GM18498 (cell line): ENCODE measurements around the gene PUS3.

Experiments
- ATAC-seq: cut with Tn5 transposase; IDR thresholded peaks from one replicate; pipeline ENCODE4 v1.9.1; 2021; ENCODE audit warnings: mild to moderate bottlenecking, moderate library complexity; ENCODE audit not compliant: unreplicated experiment

Gene PUS3, protein sequence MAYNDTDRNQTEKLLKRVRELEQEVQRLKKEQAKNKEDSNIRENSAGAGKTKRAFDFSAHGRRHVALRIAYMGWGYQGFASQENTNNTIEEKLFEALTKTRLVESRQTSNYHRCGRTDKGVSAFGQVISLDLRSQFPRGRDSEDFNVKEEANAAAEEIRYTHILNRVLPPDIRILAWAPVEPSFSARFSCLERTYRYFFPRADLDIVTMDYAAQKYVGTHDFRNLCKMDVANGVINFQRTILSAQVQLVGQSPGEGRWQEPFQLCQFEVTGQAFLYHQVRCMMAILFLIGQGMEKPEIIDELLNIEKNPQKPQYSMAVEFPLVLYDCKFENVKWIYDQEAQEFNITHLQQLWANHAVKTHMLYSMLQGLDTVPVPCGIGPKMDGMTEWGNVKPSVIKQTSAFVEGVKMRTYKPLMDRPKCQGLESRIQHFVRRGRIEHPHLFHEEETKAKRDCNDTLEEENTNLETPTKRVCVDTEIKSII

DNA sequence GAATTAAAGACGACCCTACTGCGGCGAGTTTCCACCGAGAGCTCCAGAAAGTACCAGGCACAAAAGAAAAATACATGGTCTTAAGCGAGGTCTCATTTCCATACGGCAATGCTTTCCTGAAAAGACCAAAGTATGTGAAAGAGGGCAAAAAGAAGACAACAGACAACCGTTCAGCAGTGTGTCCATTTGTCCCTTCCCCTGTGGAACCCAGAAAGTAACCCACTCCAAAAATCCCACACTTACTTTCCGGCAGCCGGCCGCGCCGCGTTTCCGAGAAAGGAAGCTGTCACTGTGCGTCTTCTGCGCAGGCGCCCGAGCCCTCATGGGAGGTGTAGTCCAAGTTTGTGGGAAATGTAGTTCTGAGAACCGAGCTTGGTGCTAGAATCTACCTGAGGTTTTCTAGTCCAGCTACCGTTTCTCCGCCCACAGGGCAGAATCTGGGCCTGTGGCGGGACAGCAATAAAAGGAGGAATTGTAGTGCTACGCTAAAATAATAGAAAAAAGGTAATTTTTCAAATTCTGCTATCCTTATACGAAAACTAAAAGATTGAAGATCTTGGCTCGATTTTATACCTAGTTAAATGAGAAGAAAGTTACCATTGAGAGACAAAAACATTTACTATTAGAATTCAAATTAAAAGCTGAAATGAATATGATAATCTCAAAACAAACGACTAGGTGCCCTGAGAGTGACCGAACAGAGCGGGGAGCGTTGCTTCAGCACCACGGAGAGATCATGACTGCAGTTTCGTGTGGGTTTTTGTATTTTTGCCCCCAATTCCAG lies at the start of gene PUS3:
PUS3 (minus strand) TSS at position 280 of the 784 bp plus-strand sequence. CDS start 6,922 bp downstream, outside the sequence.
- ATAC-seq = peak; percentile 98

DNA sequence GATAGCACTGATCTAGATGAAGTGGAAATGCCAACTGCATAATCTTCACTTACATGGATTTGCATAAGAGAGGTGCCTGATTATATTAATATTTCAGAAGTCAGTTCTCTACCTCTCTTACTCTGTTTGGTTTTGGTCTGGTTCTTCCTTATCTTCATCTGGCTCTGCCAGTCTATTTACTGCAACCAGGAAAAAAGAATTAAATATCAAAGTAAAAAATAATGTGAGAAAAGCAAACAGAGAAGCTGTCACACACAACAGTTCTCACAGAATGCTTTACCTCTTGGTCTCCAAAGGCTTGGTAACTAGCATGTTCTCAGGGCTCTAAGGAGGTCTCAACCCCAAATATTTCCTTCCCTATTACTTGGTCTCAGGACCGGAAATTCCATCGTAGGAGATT lies 49.6 kb upstream of the PUS3 start:
- ATAC-seq = no peak

DNA sequence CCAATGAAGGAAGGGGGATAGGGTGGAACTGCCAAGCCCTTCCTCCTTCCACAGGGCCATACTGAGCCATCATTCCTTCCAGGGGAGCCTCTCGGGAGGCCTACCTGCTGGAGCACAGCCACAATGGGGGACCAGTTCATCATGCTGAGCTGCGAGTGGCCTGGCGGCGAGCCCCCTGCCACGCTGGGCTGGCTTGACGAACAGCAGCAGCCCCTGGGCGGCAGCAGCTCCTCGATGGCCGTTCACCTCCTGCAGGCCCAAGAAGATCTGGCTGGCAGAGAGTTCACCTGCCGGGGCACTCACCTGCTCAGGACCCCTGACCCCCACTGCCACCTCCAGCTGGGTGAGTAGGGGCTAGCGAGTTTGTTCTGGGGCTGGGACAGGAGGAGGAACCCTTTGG lies 48.7 kb upstream of the PUS3 start:
- no peak for ATAC-seq

DNA sequence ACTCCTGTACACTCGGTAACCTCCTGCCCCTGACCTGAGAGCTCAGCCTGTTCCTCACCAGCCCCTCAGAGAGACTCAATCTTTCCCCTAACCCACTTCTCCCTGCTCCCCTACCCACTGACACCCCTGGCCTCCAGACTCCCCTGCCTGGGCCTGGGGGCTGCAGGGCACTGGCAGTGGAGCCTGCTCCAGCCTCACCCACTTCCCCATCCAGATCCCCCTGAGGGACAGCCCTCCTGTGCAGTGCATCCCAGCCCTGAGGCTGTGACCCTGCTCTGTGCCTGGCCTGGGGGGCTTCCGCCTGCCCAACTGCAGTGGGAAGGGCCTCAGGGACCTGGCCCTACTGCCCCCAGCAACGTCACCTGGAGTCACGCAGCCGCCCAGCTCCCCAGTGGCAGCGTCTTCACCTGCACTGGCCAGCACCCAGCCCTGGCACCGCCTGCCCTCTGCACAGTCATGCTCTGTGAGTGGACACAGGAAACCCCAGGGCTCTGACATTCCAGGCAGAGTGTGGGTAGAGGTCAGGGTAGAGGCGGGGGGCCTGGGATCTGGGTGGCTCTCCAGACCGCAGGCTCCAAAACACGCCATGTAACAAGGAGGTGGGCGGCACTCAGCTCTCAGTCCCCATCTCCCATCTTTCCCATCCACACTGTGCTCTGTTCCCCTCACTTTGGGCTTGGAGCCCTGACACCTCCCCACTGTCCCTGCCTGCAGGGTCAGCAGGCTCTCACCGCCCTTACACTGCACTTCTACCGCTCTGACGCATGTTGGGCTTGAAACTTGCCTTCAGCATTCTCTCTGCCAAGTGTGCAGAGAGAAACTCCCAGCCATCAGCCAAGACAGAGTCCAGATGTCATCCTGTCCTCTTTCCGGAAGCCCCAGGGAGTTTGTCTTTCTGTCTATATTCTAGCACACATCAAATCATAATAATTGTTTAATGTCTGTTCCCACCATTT lies 48.0 kb upstream of the PUS3 start:
- no peak for ATAC-seq

DNA sequence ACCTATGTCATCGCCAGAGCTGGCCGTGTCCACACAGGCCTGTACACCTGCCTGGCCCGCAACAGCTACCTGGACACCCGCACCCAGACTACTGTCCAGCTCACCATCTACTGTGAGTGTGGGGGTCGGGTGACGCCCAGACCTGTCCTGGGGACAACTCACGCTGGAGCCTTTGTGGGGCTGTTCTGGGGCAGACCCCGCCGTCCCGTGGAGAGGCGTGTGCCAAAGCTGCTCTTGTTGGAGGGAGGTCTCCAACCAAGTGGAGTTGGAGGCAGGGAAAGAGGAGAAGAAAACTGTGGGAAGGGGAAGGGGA lies 47.1 kb upstream of the PUS3 start:
- ATAC-seq = no peak

DNA sequence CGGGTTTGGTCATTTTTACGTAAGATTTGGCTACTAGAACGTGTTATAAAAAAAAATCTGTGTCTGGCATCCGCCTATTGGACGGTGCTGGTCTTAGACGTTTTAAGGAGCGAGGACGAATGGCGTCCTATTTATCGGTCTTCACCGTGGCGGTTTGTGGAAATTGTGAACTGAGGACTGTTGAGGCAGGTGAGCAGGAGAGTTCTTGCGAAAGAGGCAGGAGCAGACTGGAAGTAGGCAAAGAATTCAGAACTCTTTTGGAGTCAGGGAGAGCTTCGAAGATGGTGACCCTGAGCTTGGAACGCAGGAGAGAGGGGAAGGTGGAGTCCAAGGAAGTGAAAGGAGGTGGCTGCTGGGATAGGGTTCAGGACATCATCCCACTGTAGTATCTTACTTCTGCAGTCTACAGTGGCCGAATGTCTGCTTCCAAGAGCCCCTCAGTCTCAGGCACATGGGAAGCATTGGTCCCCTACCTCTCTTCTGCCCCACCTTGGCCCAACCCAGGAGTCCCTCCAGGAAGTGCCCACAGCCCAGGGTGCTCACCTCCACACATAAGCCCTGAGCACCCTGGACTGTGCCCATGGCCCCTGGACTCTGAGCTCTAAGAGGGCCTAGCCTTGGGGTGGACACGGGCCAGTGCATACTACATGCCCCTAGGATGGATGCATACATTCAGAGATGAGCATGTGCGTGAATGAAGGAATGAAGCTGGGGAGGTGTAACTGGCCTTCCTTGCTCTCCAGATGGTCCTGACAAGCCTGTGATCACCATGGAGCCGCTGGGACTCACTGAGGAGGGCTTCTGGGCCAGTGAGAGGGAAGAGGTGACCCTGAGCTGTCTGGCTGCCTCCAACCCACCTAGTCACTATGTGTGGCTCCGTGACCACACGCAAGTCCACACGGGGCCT lies 46.5 kb upstream of the PUS3 start:
- ATAC-seq = no peak

DNA sequence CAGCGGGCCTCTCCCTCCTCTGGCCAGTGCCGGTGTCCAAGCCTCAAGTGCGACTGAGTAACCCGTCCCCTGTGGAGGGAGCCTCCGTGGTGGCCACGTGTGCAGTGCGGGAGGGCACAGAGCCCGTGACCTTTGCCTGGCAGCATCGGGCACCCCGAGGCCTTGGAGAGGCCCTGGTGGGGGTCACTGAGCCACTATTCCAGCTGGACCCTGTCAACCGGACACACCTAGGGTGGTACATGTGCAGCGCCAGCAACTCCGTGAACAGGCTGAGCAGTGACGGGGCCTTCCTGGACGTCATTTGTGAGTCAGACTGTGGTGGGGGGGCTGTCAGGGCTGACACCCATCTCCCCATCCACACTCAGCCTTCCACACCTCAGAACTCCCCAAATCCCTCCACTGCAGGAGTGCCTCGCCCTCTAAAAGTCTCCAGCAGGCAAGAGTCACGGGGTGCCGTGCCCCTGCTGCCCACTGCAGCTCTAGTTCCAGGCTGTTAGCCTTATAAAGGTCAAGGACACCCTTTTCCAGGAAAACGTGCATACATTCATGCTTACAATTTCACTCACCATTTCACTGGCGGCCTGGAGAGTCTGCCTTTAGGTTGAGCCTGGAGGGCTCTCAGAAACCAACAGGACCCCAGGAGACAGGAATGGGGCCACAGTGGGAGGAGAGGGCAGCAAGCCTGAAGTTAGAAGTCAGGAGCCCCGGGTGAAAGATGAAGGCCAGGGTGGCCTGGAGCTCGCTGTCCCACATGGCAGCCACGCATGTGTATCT lies 45.5 kb upstream of the PUS3 start:
- no peak for ATAC-seq

DNA sequence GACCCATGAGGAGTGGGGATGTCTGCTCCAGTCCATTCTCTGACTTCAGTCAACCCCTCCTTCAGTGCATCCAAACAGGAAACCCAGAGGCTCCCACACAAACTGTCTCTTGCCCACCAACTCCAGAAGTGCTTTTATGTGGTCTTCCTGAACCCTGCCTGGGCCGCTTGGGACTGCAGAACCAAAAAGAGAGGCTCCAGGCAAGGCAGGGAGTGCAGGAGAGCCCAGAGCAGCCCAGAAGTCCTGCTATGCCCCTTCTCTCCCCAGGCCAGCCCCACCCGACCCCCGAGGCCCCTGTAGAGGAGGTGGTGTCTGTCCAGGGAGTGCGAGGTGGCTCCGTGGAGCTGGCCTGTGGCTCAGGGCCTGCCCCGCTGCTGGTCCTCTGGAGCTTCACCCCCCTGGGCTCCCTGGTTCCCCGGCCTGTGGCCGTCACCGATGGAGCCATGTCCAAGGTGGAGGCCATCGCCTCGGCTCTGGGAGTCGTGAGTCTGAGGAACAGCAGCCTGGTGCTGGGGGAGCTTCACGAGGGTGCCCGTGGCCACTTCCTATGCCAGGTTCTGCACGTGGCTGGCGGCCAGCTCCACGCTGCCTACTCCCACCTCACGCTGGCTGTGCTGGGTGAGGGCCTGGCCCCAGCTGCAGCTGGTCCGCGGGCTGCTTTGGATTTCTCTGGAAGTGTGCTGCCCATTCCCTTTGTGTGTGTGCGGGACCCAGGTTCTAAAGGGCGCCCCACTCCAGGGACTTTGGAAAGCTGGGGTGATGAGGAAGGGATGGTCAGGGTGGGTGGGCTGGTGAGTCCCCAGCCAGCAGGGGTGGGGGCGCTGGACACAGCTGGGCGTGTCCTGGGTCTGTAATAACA lies 44.6 kb upstream of the PUS3 start:
- no peak for ATAC-seq

DNA sequence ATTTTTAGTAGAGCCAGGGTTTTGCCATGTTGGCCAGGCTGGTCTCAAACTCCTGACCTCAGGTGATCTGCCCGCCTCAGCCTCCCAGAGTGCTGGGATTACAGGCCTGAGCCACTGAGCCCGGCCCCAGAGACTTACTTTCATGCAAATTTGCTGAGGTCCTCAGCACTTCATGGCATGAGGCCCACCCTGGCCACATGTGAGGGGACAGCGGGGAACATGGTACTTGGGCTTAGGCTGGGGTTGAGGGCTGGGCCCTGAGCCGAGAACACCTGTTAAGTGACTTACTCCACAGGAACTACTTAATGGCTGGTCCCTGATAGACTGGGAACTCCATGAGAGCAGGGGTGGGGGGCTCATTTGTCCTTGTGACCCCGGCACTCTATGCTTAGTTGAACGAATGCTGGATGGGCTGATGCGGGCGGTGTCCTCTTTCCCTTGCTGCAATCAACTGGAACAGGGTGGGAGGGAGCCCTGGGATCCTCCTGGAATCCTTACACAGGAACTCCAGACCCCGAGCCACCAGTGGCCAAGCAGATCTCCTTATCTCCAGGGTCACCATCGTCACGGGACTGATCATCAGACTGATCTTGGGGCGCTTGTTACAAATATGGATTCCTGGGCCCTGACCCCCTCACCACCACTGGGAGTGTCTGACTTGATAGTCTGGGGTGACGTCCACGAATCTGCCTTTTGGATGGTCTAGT lies 43.9 kb upstream of the PUS3 start:
- ATAC-seq = no peak

DNA sequence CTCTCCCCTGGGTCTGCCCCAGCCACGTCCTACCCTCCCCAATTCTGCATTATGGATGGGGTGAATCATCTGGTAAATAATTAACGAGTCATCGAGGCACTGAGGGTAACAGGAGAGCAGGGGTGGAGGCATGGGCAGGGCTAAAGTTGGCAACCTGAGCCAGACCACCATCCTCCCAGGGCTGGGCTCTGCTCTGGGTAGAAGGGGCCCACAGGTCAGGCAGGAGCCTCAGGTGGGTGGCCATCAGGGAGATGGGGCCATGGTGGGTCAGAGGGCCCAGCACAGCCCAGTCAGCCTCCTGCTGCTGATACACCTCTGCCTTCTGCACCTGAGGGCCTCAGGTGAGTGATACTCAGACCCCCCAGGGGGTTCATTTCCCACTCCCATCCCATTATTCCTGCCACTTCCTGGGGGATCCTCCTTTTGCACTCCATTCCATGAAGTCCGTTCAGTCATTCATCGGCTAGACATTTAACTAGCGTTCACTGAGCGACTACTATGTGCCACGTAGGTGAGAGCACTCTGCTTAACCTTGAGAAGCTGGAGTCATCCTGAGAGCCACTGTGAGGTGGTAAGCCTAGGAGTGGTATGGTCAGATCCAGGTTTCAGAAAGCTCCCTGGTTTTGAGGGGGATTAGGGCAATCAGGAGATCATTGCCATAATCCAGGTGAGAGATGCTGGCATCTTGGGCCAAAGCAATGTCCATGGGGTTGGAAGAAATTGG lies 43.0 kb upstream of the PUS3 start, which contains the start of gene VSIG10L2:
VSIG10L2 (plus strand) TSS at position 248 of the 724 bp plus-strand sequence; CDS start at position 260, 12 bp downstream.
- ATAC-seq = no peak

DNA sequence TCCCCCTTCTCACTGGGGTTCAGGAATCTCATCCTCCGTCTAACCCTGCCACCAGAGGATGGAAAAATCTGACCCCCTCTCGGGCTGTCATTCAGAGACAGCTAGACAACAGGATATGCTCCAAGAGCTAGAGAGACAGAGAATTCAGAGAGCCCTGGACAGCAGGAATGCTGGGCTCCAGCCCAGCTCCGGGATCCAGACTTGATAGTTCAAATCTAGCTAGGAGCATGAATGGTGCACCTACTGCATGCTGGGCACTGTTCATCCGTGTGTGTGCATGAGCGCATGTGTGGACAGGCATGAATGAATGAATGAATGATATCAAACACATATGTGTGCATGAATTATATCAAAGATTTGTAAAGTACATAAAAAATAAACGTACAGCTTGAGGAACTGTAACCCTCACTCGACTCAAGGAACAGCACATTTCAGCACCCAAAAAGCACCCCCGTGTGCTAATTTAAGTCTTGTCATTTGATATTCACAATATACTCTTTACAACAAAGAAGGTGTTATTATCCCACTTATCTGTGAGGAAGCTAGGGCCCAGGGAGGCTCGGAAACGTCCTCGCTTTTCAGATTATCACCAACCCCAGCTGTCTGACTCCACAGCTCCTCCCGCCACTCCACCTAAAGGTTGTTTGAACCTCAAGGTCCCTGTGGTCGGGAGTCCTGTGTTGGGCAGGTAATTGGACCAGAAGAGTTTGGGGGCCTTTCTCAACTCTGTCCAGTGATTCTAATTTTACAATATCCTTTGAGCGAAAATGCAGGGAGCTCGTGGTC lies 42.2 kb upstream of the PUS3 start:
- ATAC-seq = no peak

DNA sequence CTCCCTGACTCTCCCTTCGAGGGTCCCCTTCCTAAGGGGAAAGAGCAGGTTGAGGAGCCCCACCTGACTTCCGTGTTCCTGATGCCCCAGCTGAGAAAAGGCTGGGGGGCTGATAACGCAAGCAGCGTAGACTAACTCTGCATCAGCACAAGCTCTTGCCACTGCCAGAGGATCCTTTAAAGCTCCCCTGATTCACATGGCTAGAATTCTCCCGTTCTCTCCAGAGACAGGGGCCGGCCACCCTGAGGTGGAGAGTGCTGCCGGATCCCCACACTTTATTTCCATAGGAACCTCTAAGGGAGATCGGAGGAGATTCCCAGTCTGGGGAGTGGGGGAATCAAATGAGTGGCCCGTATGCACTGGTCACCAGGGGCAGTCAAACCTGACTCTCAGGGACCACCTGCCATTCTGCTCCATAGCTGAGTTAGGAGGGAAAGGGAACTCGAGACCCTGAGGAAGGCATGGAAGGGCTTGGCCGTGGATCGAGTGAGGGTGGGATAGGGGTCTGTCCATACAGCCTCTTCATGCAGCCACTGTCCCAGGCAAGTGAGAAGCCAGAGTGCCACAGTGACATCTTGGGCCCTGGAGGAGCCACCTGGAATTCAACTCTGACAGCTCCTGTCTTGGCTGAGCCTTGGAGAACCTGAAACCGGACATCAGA lies 41.5 kb upstream of the PUS3 start:
- no peak for ATAC-seq

DNA sequence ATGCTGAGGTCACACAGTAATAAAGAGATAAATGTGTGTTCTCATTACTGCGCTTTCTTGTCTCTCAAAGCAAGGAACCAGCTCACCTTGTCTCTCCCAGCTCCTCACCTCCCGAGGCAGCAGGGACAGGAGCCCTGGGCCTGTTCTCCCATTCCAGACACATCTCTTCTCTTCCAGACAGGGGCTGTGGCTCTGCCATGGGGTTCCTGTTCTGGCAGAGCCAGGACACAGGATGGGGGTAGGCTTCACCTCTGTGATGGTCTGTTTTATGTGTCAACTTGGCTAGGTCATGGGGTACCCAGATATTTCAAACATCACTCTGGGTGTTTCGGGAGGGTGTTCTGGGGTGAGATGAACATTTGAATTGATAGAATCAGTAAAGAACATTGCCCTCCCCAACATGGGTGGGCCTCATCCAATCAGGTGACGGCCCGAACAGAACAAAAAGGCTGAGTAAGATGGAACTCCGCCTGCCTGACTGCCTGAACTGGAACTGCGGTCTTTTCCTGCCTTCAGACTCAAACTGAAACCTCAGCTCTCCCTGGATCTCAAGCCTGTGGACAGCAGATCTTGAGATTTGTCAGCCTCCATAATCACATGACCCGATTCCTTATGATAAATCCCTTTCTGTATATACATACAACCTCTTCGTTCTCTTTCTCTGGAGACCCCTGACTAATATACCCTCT lies 40.8 kb upstream of the PUS3 start:
- no peak for ATAC-seq

DNA sequence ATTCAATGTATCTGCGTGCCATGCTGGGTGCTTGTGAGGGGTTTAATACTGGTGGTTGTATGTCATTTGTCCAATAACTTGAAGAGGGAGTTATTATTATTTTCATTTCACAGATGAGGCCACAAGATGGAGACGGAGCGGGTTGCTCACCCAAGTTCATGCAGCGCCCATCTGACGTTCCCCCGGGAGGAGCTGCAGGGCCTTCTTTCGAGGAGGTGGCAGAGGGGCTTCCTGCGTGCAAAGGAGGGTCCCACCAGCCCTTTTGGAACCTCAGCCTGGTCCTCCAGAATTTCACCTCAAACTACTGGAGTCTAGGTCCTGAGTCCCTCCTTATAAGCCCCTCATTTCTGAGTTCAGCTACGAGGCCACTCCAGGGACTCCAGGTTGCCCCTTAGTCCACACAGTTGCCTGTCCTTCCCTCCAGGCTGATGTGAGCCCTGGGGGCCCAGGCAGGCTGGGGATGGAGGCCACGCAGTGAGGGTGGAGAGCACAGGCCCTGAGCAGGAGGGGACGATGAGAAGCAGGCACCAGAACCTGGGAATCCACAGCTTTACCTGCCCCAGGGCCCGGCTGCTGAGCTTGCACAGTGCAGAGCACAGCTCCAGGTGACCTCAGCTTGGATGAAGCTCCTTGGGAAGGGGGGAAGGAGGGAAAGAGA lies 39.9 kb upstream of the PUS3 start:
- no peak for ATAC-seq
